Sigmoid colon (tissue), 7 donors: ENCODE measurements around the gene CHMP1A. TPM values are rescaled to one million over a fixed set of nuclear protein-coding genes. Genes with fewer than 3 reads are reported as not detected.
"Not testable (repeated sequence)": the region's sequence is repeated elsewhere in the genome, so short reads cannot be mapped to it uniquely, and the experiment has no call there.

ENCODE experiments used
- DNase-seq: peaks from one replicate; pipeline ENCODE4 v3.0.0-alpha.2; 2019
- H3K27ac ChIP-seq, 4 donors: fragments of 200-600 bp; sonication (generic); one replicate each; pipeline ENCODE4 v1.5.1; 2016 to 2019; ENCODE audit warnings: mild to moderate bottlenecking in 1 of 4
- H3K27me3 ChIP-seq, 3 donors: fragments of 200-600 bp; sonication (generic); one replicate each; pipeline ENCODE4 v1.5.1; 2019; ENCODE audit warnings: mild to moderate bottlenecking in 1 of 3
- H3K36me3 ChIP-seq, 4 donors: fragments of 200-600 bp; sonication (generic); one replicate each; pipeline ENCODE4 v1.5.1; 2016 to 2019
- H3K4me1 ChIP-seq, 4 donors: fragments of 200-600 bp; sonication (generic); one replicate each; pipeline ENCODE4 v1.5.1; 2017 to 2019
- H3K4me3 ChIP-seq, 4 donors: fragments of 200-600 bp; sonication (generic); one replicate each; pipeline ENCODE4 v1.5.1; 2017 to 2019; ENCODE audit warnings: mild to moderate bottlenecking in 2 of 4, moderate library complexity in 1 of 4
- H3K9me3 ChIP-seq, 4 donors: fragments of 200-600 bp in 3 of 4; sonication (generic) in 3 of 4; one replicate each; pipeline versions ENCODE4 v1.5.1 to v1.6.1; 2013 to 2019
- CTCF ChIP-seq, 4 experiments: fragments of 450-650 bp in 3 of 4; fragments of 200-600 bp in 1 of 4; IDR thresholded peaks; one replicate each; pipeline ENCODE4 v1.5.1; 2016 to 2019; ENCODE audit warnings: antibody characterized with exemption in 4 of 4, mild to moderate bottlenecking in 3 of 4, moderate library complexity in 2 of 4
- EP300 ChIP-seq, 4 donors: sonication (generic); formaldehyde crosslinking; IDR thresholded peaks; one replicate each; pipeline ENCODE4 v1.6.1; 2017; ENCODE audit warnings: antibody characterized with exemption in 4 of 4
- POLR2A ChIP-seq, 2 donors: fragments of 450-650 bp; IDR thresholded peaks; one replicate each; pipeline ENCODE4 v1.6.1; 2016; ENCODE audit warnings: antibody characterized with exemption in 2 of 2, mild to moderate bottlenecking in 2 of 2, moderate library complexity in 2 of 2
- POLR2AphosphoS5 ChIP-seq, 4 donors: sonication (generic); formaldehyde crosslinking; IDR thresholded peaks; one replicate each; pipeline ENCODE4 v1.6.1; 2017; ENCODE audit warnings: antibody characterized with exemption in 4 of 4
- WGBS, 2 donors: extraction: QIAGEN DNeasy Blood & Tissue Kit; methylation state at CpG; one replicate each; pipeline ENCODE4 v1.1.7; 2013; 5-methylcytosine and 5-hydroxymethylcytosine counted together
- intact Hi-C: fragments of 100-400 bp; cut with DNase I; formaldehyde crosslinking; loops from one replicate; pipeline ENCODE4 v1.15.1; 2023
- polyA plus RNA-seq, 3 donors: library from polyadenylated mRNA; stranded (reverse); fragments of 200-250 nt; gene quantifications; one replicate each; pipeline ENCODE4 v1.2.3, GENCODE V29; 2013
- total RNA-seq, 4 donors: library from RNA; depleted of rRNA; stranded (reverse); fragments of >200 nt; gene quantifications; one replicate each; pipeline ENCODE4 v1.1.0, GENCODE V29; 2016
- donor health status: healthy with polysubstance abuse.
- donor health status: Bipolar disorder and iron deficiency.
- donor health status: healthy.

CHMP1A gene
- total and polyA plus RNA-seq, 7 donors: 42.8 to 157 (median 75.9) TPM

DNA sequence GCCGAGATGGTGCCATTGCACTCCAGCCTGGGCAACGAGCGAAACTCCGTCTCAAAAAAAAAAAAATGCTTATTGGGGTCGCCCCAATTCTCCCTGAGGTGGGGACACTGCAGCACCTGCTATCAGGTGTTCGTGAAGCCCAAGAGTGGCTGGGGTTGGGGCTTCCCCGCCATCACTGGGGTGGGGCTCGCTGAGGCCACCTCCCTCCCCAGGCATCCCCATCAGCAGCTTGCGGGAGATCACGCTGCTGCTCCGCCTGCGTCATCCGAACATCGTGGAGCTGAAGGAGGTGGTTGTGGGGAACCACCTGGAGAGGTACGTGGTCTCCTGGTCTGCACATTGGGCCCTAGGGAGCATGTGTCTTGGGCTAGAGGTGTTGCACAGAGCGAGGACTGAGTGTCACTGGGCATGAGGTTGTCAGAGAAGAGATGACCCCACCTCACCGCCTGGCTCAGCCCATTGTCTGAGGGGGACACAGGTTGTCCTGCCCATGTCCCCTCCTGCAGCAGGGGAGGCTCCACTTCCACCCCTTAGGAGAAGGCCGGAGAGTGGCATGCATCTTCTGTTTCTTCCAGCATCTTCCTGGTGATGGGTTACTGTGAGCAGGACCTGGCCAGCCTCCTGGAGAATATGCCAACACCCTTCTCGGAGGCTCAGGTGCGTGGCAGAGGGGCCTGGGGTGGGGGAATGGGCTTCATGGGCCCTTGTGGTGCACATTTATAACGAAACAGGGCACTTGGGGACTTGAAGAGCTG lies 33.9 kb upstream of the CHMP1A start:
- 95 to 97% methylated on average over 21 of the region's 21 CpGs for WGBS, 2 donors
- H3K4me1 ChIP-seq: peaks cover 0 to 13% (median 9%) of the 10 kb centered on the region in 4 donors
- no peaks in the 10 kb centered on the region for H3K9me3 ChIP-seq
- H3K27me3 ChIP-seq: no peaks in the 10 kb centered on the region
- no peak overlapping the region for H3K4me3 ChIP-seq
- H3K27ac ChIP-seq: no peak overlapping the region
- TF ChIP-seq POLR2AphosphoS5 (IDR thresholded peaks at IDR 0.05): no peak
- TF ChIP-seq EP300 (IDR thresholded peaks at IDR 0.05): no peak
- no peak for TF ChIP-seq CTCF (IDR thresholded peaks at IDR 0.05)
- TF ChIP-seq POLR2A (IDR thresholded peaks at IDR 0.05): no peak
- H3K36me3 ChIP-seq: peaks cover 6 to 53% (median 35%) of the 10 kb centered on the region in 4 donors
- intact Hi-C loops: no loop called here
- no peak for DNase-seq

DNA sequence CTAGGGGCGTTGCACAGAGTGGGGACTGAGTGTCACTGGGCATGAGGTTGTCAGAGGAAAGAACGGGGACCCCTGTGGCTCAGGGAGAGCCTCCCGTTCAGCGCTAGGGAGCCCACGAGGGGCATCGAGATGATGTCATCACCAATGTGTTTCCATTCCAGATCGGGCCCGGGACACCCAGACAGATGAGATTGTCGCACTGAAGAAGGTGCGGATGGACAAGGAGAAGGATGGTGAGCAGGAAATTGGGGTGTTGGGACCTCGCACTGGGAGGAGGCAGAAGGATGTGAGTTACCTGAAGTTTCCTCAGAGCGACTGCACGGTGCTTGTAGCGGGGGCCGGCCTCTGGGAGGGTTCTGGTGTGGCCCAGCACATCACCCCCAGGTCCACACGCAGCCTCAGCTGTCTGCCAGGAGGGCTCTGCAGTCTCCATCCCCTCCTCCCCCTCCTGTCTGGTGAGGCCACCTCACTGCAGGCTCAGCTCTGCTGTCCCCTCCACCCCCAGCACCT lies 32.9 kb upstream of the CHMP1A start:
- WGBS, 2 donors: 93 to 94% methylated on average over 16 of the region's 16 CpGs
- TF ChIP-seq POLR2AphosphoS5 (IDR thresholded peaks at IDR 0.05) (no peak), CTCF (IDR thresholded peaks at IDR 0.05) (no peak), POLR2A (IDR thresholded peaks at IDR 0.05) (no peak), EP300 (IDR thresholded peaks at IDR 0.05) (no peak)

DNA sequence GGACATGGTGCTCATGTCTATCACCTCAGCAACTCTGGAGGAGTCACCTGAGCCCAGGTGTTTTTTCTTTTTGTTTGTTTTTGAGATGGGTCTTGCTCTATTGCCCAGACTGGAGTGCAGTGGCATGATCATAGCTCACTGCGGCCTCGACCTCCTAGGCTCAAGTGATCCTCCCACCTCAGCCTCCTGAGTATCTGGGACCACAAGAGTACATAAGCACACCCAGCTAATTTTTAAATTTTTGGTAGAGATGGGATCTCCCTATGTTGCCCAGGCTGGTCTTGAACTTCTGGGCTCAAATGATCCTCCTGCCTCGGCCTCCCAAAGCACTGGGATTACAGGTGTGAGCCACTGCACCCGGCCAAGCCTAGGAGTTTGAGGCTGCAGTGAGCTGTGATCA lies 32.1 kb upstream of the CHMP1A start:
- 72 to 93% methylated on average over 4 of the region's 4 CpGs for whole genome bisulfite sequencing, 2 donors
- DNase-seq, H3K9me3 ChIP-seq, H3K4me3 ChIP-seq, H3K27ac ChIP-seq, H3K27me3 ChIP-seq: not testable (repeated sequence)
- Histone ChIP-seq H3K4me1 (peaks cover 0 to 19% (median 14%) of the 10 kb centered on the region in 4 donors), H3K36me3 (peaks cover 6 to 44% (median 35%) of the 10 kb centered on the region in 4 donors)
- intact Hi-C loops: loop anchor here (5.0 kb wide), 1 partner anchor 183 kb away; the partner anchor contains the start of gene TCF25

More for the DNA sequence above, 32.9 kb upstream of the CHMP1A start:
- Histone ChIP-seq H3K9me3 (no peaks in the 10 kb centered on the region), H3K4me1 (peaks cover 0 to 19% (median 14%) of the 10 kb centered on the region in 4 donors), H3K27ac (no peak overlapping the region), H3K4me3 (no peak overlapping the region), H3K27me3 (no peaks in the 10 kb centered on the region), H3K36me3 (peaks cover 6 to 52% (median 35%) of the 10 kb centered on the region in 4 donors)
- no peak for DNase-seq
- intact Hi-C loops: no loop called here

GRCh38 chr16:89689142-89689541 lies 31.6 kb upstream of the CHMP1A start:
- Histone ChIP-seq H3K27me3 (no peaks in the 10 kb centered on the region), H3K36me3 (peaks cover 6 to 39% (median 31%) of the 10 kb centered on the region in 4 donors), H3K9me3 (no peaks in the 10 kb centered on the region), H3K4me3 (no peak overlapping the region), H3K27ac (no peak overlapping the region), H3K4me1 (peaks cover 0 to 19% (median 14%) of the 10 kb centered on the region in 4 donors)
- 92 to 95% methylated on average over 13 of the region's 13 CpGs for WGBS, 2 donors
- intact Hi-C loops: loop anchor here (5.0 kb wide), 1 partner anchor 183 kb away; the partner anchor contains the start of gene TCF25
- no peak for DNase-seq
- TF ChIP-seq EP300 (IDR thresholded peaks at IDR 0.05): no peak
- no peak for TF ChIP-seq CTCF (IDR thresholded peaks at IDR 0.05)

GRCh38 chr16:89688395-89688794 lies 30.9 kb upstream of the CHMP1A start:
- TF ChIP-seq POLR2A (IDR thresholded peaks at IDR 0.05): no peak
- TF ChIP-seq POLR2AphosphoS5 (IDR thresholded peaks at IDR 0.05): no peak
- TF ChIP-seq EP300 (IDR thresholded peaks at IDR 0.05): no peak
- no peak for TF ChIP-seq CTCF (IDR thresholded peaks at IDR 0.05)
- Histone ChIP-seq H3K27me3 (no peaks in the 10 kb centered on the region), H3K4me1 (peaks cover 0 to 19% (median 14%) of the 10 kb centered on the region in 4 donors), H3K27ac (no peak overlapping the region), H3K4me3 (no peak overlapping the region), H3K9me3 (no peaks in the 10 kb centered on the region), H3K36me3 (peaks cover 6 to 31% (median 24%) of the 10 kb centered on the region in 4 donors)
- 82 to 91% methylated on average over 5 of the region's 5 CpGs for WGBS, 2 donors
- DNase-seq: no peak
- intact Hi-C loops: loop anchor here (5.0 kb wide), 1 partner anchor 184 kb away; the partner anchor contains the start of gene TCF25
